Gastroesophageal sphincter (tissue), 4 donors: ENCODE results near the gene LYST. TPM values are rescaled to one million over a fixed set of nuclear protein-coding genes. Genes with fewer than 3 reads are reported as not detected.

Experiments used
- ATAC-seq: fragments of 150-250 bp; one replicate; pipeline ENCODE4 v1.9.1; 2016; ENCODE audit warnings: mild to moderate bottlenecking, moderate library complexity
- H3K27ac ChIP-seq, 4 donors: fragments of 200-600 bp; sonication (generic) in 3 of 4; 1 replicate in 3 of 4; 2 replicates in 1 of 4; pipeline ENCODE4 v1.5.1; 2016 to 2019
- H3K27me3 ChIP-seq: fragments of 200-600 bp; sonication (generic); one replicate; pipeline ENCODE4 v1.5.1; 2019
- H3K36me3 ChIP-seq, 2 donors: fragments of 200-600 bp; sonication (generic); one replicate each; pipeline ENCODE4 v1.5.1; 2019; ENCODE audit warnings: control low read depth in 1 of 2
- H3K4me1 ChIP-seq, 3 donors: fragments of 200-600 bp; sonication (generic); 1 replicate in 2 of 3; 2 replicates in 1 of 3; pipeline ENCODE4 v1.5.1; 2016 to 2019; ENCODE audit warnings: control low read depth in 2 of 3
- H3K4me3 ChIP-seq, 2 donors: fragments of 200-600 bp; sonication (generic); one replicate each; pipeline ENCODE4 v1.5.1; 2019; ENCODE audit warnings: mild to moderate bottlenecking in 1 of 2, moderate library complexity in 1 of 2
- H3K9me3 ChIP-seq, 3 donors: fragments of 200-600 bp; sonication (generic); one replicate each; pipeline ENCODE4 v1.5.1; 2017 to 2019; ENCODE audit warnings: control low read depth in 2 of 3
- EP300 ChIP-seq: sonication (generic); formaldehyde crosslinking; IDR thresholded peaks from one replicate; pipeline ENCODE4 v1.6.1; 2017; ENCODE audit warnings: antibody characterized with exemption, mild to moderate bottlenecking
- POLR2A ChIP-seq, 2 donors: fragments of 450-650 bp; IDR thresholded peaks; one replicate each; pipeline ENCODE4 v1.6.1; 2017; ENCODE audit warnings: antibody characterized with exemption in 2 of 2, mild to moderate bottlenecking in 2 of 2, moderate library complexity in 1 of 2
- POLR2AphosphoS5 ChIP-seq: sonication (generic); formaldehyde crosslinking; IDR thresholded peaks from one replicate; pipeline ENCODE4 v1.6.1; 2017; ENCODE audit warnings: antibody characterized with exemption
- WGBS, 2 donors: methylation state at CpG; one replicate each; pipeline ENCODE4 v1.1.5; 2018; ENCODE audit warnings: low coverage in 1 of 2; 5-methylcytosine and 5-hydroxymethylcytosine counted together
- total RNA-seq, 4 donors: library from RNA; depleted of rRNA; stranded (reverse); fragments of >200 nt; gene quantifications; one replicate each; pipeline ENCODE4 v1.1.0, GENCODE V29; 2016
- TF ChIP-seq, protein P1 (sequence below), 4 experiments: fragments of 200-600 bp in 2 of 4; fragments of 450-650 bp in 2 of 4; sonication (generic) in 1 of 4; IDR thresholded peaks; one replicate each; pipeline ENCODE4 v1.5.1; 2017 to 2019; ENCODE audit warnings: antibody characterized with exemption in 4 of 4, mild to moderate bottlenecking in 2 of 4, moderate library complexity in 2 of 4

The LYST gene
- total RNA-seq, 4 donors from 2014 or later = 27.4 to 63.5 (median 31.4) TPM

GRCh38 chr1:235783148-235783776, 83.4 kb downstream of the LYST start:
- H3K4me3 ChIP-seq = no peak overlapping the region
- no peak overlapping the region for H3K27ac ChIP-seq
- no peak for ATAC-seq
- H3K27me3 ChIP-seq = no peaks in the 10 kb centered on the region
- H3K9me3 ChIP-seq = no peaks in the 10 kb centered on the region
- TF ChIP-seq EP300 (no peak), POLR2AphosphoS5 (no peak), POLR2A (IDR thresholded peaks at IDR 0.05) (no peak)
- TF ChIP-seq, protein P1, sequence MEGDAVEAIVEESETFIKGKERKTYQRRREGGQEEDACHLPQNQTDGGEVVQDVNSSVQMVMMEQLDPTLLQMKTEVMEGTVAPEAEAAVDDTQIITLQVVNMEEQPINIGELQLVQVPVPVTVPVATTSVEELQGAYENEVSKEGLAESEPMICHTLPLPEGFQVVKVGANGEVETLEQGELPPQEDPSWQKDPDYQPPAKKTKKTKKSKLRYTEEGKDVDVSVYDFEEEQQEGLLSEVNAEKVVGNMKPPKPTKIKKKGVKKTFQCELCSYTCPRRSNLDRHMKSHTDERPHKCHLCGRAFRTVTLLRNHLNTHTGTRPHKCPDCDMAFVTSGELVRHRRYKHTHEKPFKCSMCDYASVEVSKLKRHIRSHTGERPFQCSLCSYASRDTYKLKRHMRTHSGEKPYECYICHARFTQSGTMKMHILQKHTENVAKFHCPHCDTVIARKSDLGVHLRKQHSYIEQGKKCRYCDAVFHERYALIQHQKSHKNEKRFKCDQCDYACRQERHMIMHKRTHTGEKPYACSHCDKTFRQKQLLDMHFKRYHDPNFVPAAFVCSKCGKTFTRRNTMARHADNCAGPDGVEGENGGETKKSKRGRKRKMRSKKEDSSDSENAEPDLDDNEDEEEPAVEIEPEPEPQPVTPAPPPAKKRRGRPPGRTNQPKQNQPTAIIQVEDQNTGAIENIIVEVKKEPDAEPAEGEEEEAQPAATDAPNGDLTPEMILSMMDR (IDR thresholded peaks at IDR 0.05) = peak in 3 of 4 experiments; percentile 24 to 46 (median 27)
- H3K4me1 ChIP-seq = peaks cover 0 to 9% (median 0%) of the 10 kb centered on the region in 3 donors
- peaks cover 0 to 54% of the 10 kb centered on the region in 2 donors for H3K36me3 ChIP-seq
- 20 to 21% methylated on average over 6 to 8 of the region's 8 CpGs for WGBS, 2 donors

GRCh38 chr1:235782601-235783000, 84.1 kb downstream of the LYST start:
- Histone ChIP-seq H3K36me3 (peaks cover 0 to 53% of the 10 kb centered on the region in 2 donors), H3K27ac (no peak overlapping the region), H3K4me3 (no peak overlapping the region), H3K27me3 (no peaks in the 10 kb centered on the region), H3K4me1 (peaks cover 0 to 9% (median 0%) of the 10 kb centered on the region in 3 donors), H3K9me3 (no peaks in the 10 kb centered on the region)
- no peak for TF ChIP-seq EP300
- TF ChIP-seq, protein P1 (IDR thresholded peaks at IDR 0.05) = no peak
- TF ChIP-seq POLR2AphosphoS5 = no peak
- no peak for TF ChIP-seq POLR2A (IDR thresholded peaks at IDR 0.05)
- 88% methylated on average over 1 of the region's 2 CpGs; no CpG with 5 or more reads in 1 of the 2 donors for WGBS, 2 donors
- no peak for ATAC-seq

- Histone ChIP-seq H3K27me3 (no peaks in the 10 kb centered on the region), H3K9me3 (no peaks in the 10 kb centered on the region), H3K27ac (no peak overlapping the region), H3K4me3 (no peak overlapping the region), H3K4me1 (peaks cover 0 to 9% (median 0%) of the 10 kb centered on the region in 3 donors), H3K36me3 (peaks cover 0 to 51% of the 10 kb centered on the region in 2 donors)
- 62 to 79% methylated on average over 2 of the region's 2 CpGs for WGBS, 2 donors
- ATAC-seq = no peak
- TF ChIP-seq, protein P1 (IDR thresholded peaks at IDR 0.05) = no peak
- no peak for TF ChIP-seq POLR2A (IDR thresholded peaks at IDR 0.05)
Observed at GRCh38 chr1:235781807-235782206, 84.9 kb downstream of the LYST start.

- TF ChIP-seq EP300 (no peak), POLR2AphosphoS5 (no peak), POLR2A (IDR thresholded peaks at IDR 0.05) (no peak)
- TF ChIP-seq, protein P1 (IDR thresholded peaks at IDR 0.05) = no peak
- H3K9me3 ChIP-seq = no peaks in the 10 kb centered on the region
- no peak overlapping the region for H3K27ac ChIP-seq
- peaks cover 0 to 9% (median 0%) of the 10 kb centered on the region in 3 donors for H3K4me1 ChIP-seq
- H3K4me3 ChIP-seq = no peak overlapping the region
- WGBS, 2 donors = 100% methylated on average over 2 of the region's 2 CpGs
- no peak for ATAC-seq
- peaks cover 0 to 67% of the 10 kb centered on the region in 2 donors for H3K36me3 ChIP-seq
- H3K27me3 ChIP-seq = no peaks in the 10 kb centered on the region
Observed at GRCh38 chr1:235779770-235780169, 86.9 kb downstream of the LYST start.

- no peak for TF ChIP-seq POLR2A (IDR thresholded peaks at IDR 0.05)
- TF ChIP-seq, protein P1 (IDR thresholded peaks at IDR 0.05) = no peak
- TF ChIP-seq EP300 = no peak
- no peak for TF ChIP-seq POLR2AphosphoS5
- Histone ChIP-seq H3K36me3 (peaks cover 0 to 80% of the 10 kb centered on the region in 2 donors), H3K4me1 (no peaks in the 10 kb centered on the region), H3K27me3 (no peaks in the 10 kb centered on the region), H3K27ac (no peak overlapping the region), H3K4me3 (no peak overlapping the region), H3K9me3 (no peaks in the 10 kb centered on the region)
- ATAC-seq = no peak
- WGBS, 2 donors = 83 to 90% methylated on average over 3 of the region's 3 CpGs
Observed at GRCh38 chr1:235776396-235776795, 90.3 kb downstream of the LYST start.
